ENCODE data around the gene RER1.

The RER1 gene

DNA sequence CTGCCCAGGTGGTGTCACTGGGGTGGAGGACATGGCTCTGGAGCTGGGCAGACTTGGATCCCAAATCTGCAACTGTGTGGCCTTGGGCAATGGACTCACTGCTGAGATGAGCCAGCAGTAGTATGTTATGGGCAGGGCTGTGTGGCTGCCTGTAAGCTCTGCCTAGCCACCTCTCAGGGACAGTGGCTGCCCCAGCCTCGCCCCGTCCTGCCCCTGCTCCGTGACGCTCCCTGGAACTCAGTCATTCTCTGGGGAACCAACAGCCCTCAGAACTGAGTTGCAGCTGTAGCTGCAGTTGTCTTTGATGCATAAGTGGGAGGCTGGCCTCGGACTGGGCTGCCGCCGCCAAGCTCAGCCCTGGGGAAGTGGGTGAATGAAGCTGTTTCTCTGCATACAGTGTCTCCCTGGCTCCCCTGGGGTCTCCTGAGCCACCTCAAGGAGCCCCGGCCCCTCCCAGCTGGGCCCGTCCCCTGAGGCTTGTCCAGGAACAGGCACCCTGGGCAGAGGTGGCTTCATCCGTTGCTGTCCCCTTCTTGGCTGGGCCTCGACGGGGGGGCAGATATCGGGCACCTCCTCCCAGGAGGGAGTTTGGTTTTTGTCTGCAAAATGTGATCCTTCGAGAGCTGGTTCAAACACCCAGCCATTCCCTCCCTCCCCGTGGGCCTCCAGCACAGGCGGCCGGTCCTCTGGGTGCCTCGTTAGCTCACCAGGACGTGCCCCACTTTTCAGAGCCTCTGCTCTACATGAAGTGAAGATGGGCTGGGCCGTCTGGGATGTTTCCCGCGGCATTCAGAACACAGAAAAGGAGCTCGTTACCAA is 58.2 kb downstream of the RER1 start:
- no peak for DNase-seq

DNA sequence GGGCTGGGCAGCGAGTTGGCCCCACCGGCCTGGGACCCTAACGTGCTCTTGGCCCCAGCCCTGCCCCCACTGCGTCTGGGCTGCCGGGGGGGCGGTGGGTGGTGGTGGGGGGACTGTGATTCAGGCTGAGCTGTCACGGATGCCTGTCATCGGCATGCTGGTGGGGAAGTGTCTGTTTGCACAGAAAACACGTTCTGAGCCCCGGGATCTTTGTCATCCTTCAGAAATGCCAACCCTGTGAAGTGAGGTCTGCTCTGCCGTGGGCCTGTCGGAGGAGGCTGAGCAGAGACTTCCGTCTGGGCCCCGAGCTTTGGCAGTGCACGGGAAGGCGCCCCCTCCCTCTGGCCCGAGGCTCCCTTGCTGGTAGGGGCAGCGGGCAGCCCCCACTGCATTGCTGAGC is 60.1 kb downstream of the RER1 start:
- DNase-seq, result peak; percentile 48

DNA sequence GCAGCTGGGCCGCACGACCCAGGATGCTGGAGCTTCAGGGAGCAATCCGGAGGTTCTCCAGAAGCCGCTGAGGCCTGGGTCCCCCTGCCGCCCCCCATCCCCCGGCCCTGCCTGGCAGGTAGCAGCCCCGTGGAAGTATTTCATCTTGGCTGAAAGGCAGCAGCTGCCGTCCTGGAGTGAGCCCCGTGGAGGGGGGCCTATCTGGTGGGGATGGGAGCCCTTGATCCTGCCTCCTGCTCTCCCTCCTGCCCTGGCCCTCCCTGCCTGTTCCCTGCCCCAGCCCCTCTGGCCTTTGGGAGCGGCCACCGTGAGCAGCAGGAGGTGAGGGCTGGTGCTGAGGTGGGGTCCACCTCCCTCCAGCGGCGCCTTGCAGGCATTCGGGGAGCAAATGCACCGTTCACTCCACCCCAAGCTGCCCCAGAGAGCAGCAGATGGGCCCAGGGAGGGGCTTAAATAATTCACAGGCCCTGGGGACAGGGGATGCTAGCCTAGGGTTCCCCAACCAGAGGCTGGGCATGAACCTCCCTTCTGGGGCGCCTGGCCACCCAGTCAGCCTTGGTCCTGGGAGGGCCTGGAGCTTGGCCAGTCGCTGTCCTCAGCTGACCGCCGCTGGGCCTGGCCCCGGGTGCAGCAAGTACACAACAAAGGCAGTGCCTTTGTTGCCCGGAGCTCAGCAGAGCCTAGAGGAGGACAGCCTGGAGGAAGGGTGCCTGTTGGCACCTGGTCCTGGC is 60.7 kb downstream of the RER1 start:
- no peak for DNase-seq

DNA sequence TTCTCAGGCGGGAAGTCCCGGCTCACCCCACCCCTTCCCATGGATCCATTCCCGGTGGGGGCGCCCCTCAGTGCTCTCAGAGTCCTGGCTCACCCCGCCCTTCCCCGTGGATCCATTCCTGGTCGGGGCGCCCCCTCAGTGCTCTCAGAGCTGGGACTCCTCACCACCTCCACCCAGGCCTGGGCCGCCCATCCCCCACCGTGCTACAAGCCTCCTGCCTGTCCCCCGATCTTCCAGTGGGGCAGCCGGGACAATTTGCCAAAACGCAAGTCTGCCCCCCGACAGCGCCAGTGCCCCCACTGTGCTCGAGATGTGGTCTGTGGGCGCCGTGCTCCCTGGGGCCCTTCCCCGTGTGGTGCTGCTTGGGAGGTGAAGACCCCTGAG is 61.3 kb downstream of the RER1 start:
- no peak for DNase-seq

DNA sequence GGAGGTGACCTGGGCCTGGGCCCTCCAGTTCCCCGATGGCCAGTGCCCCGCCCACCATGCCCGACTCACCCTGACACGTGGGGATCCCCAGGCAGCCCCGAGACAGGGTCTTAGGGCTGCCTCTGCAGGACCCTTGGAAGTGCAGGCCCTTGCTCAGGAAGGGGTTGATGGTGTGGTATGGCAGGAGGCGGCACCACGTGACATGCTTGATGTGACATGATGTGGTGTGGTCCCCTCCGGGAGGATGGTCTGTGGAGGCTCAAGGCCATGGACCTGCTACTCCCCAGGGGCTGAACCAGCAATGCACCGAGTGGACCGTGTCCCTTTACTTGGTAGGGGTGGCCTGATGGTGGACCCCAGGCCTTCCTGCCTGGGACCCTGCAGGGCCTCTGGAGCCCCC is 62.6 kb downstream of the RER1 start:
- DNase-seq, result no peak
